WTC11 (cell line): ENCODE data around the gene GSG1L. TPM values are rescaled to one million over a fixed set of nuclear protein-coding genes. Genes with fewer than 3 reads are reported as not detected.

Experiments used
- ATAC-seq: fragments of 200-7000 bp; cut with Tn5 transposase; 2 replicates; pipeline ENCODE4 v1.10.0; 2021; ENCODE audit warnings: mild to moderate bottlenecking, moderate library complexity
- CTCF ChIA-PET: fragments of 300-600 bp; sonication (Branson Sonifier 250); formaldehyde crosslinking; loops from one replicate; lab custom pipeline; 2021; ENCODE audit warnings: antibody characterized with exemption; lab: Charles Lee
- POLR2A ChIA-PET: fragments of 350-600 bp; sonication (Branson Sonifier 250); formaldehyde crosslinking; loops from one replicate; lab custom pipeline; 2021; ENCODE audit warnings: antibody characterized with exemption; lab: Charles Lee
- DNase-seq: peaks from one replicate; pipeline ENCODE4 v3.0.0; 2021; ENCODE audit warnings: low spot score
- H3K27ac Mint-ChIP-seq: 2 replicates; pipeline ENCODE4 v1.8.0; 2021; ENCODE audit warnings: mixed read lengths
- H3K27me3 Mint-ChIP-seq: 2 replicates; pipeline ENCODE4 v1.8.0; 2021; ENCODE audit warnings: low read depth, mild to moderate bottlenecking, moderate library complexity, mixed read lengths
- H3K36me3 Mint-ChIP-seq: 2 replicates; pipeline ENCODE4 v1.8.0; 2021; ENCODE audit warnings: mixed read lengths
- H3K4me1 Mint-ChIP-seq: 2 replicates; pipeline ENCODE4 v1.8.0; 2022; ENCODE audit warnings: mixed read lengths
- H3K4me3 Mint-ChIP-seq: 2 replicates; pipeline ENCODE4 v1.8.0; 2021; ENCODE audit warnings: mild to moderate bottlenecking, moderate library complexity, mixed read lengths
- H3K9me3 Mint-ChIP-seq: 2 replicates; pipeline ENCODE4 v1.8.0; 2021; ENCODE audit warnings: mixed read lengths
- CBFB ChIP-seq: sonication (generic); formaldehyde crosslinking; IDR thresholded peaks from 2 replicates; pipeline ENCODE4 v1.8.1; 2022; ENCODE audit warnings: mild to moderate bottlenecking, low read depth, missing genetic modification reagents
- FOXJ3 ChIP-seq: sonication (generic); formaldehyde crosslinking; IDR thresholded peaks from 2 replicates; pipeline ENCODE4 v1.9.0; 2021; ENCODE audit warnings: missing genetic modification reagents, mild to moderate bottlenecking, borderline replicate concordance
- GRHL2 ChIP-seq: fragments of 250-450 bp; sonication (Bioruptor Pico); IDR thresholded peaks from 2 replicates; pipeline ENCODE4 v1.8.0; 2022; ENCODE audit warnings: mild to moderate bottlenecking, moderate library complexity; ENCODE audit not compliant: insufficient replicate concordance, severe bottlenecking
- HMGA2 ChIP-seq: fragments of 250-450 bp; sonication (Bioruptor Pico); IDR thresholded peaks from 2 replicates; pipeline ENCODE4 v1.4.0; 2021; ENCODE audit warnings: mild to moderate bottlenecking, moderate library complexity
- IRF2 ChIP-seq: sonication (generic); formaldehyde crosslinking; IDR thresholded peaks from 2 replicates; pipeline ENCODE4 v1.8.0; 2022; ENCODE audit warnings: low read depth, missing genetic modification reagents, borderline replicate concordance
- JAZF1 ChIP-seq: fragments of 250-450 bp; sonication (Bioruptor Pico); IDR thresholded peaks from 2 replicates; pipeline ENCODE4 v1.9.0; 2021; ENCODE audit warnings: moderate library complexity, mild to moderate bottlenecking, inconsistent platforms
- NFATC4 ChIP-seq: fragments of 250-450 bp; sonication (Bioruptor Pico); IDR thresholded peaks from 2 replicates; pipeline ENCODE4 v1.9.0; 2021; ENCODE audit warnings: mild to moderate bottlenecking
- TCF7 ChIP-seq: sonication (generic); formaldehyde crosslinking; IDR thresholded peaks from 2 replicates; pipeline ENCODE4 v1.8.0; 2022; ENCODE audit warnings: mild to moderate bottlenecking, low read depth, missing genetic modification reagents, moderate library complexity
- ZNF232 ChIP-seq: sonication (generic); formaldehyde crosslinking; IDR thresholded peaks from 2 replicates; pipeline ENCODE4 v1.8.0; 2022; ENCODE audit warnings: mild to moderate bottlenecking, missing genetic modification reagents
- ZNF423 ChIP-seq: fragments of 250-450 bp; sonication (Bioruptor Pico); IDR thresholded peaks from 2 replicates; pipeline ENCODE4 v2.1.2; 2022; ENCODE audit warnings: mild to moderate bottlenecking, moderate library complexity
- total RNA-seq: library from RNA; stranded (reverse); gene quantifications from 3 replicates; pipeline ENCODE4 v1.2.3, GENCODE V29; 2021
- TF ChIP-seq, protein P1 (sequence below): fragments of 250-450 bp; sonication (Bioruptor Pico); IDR thresholded peaks from 2 replicates; pipeline ENCODE4 v1.8.0; 2021; ENCODE audit warnings: mild to moderate bottlenecking
- TF ChIP-seq, protein P2 (sequence below): sonication (generic); formaldehyde crosslinking; IDR thresholded peaks from 2 replicates; pipeline ENCODE4 v1.8.0; 2023; ENCODE audit warnings: mild to moderate bottlenecking, missing genetic modification reagents
- TF ChIP-seq, protein P3 (sequence below): sonication (generic); formaldehyde crosslinking; IDR thresholded peaks from 2 replicates; pipeline ENCODE4 v1.8.1; 2022; ENCODE audit warnings: low read depth, mild to moderate bottlenecking, moderate library complexity, missing genetic modification reagents, borderline replicate concordance
- TF ChIP-seq, protein P4 (sequence below): sonication (generic); formaldehyde crosslinking; IDR thresholded peaks from 2 replicates; pipeline ENCODE4 v1.8.1; 2022; ENCODE audit warnings: missing genetic modification reagents, borderline replicate concordance
- TF ChIP-seq, protein P5 (sequence below): sonication (generic); formaldehyde crosslinking; IDR thresholded peaks from 2 replicates; pipeline ENCODE4 v1.8.1; 2023; ENCODE audit warnings: mild to moderate bottlenecking, missing genetic modification reagents
- TF ChIP-seq, protein P6 (sequence below): sonication (generic); formaldehyde crosslinking; IDR thresholded peaks from 2 replicates; pipeline ENCODE4 v1.8.0; 2022; ENCODE audit warnings: mild to moderate bottlenecking, missing genetic modification reagents
- TF ChIP-seq, protein P7 (sequence below): sonication (generic); formaldehyde crosslinking; IDR thresholded peaks from 2 replicates; pipeline ENCODE4 v1.8.1; 2023; ENCODE audit warnings: mild to moderate bottlenecking, missing genetic modification reagents, moderate library complexity
- TF ChIP-seq, protein P8 (sequence below): fragments of 250-450 bp; sonication (Bioruptor Pico); IDR thresholded peaks from 2 replicates; pipeline ENCODE4 v1.9.0; 2021; ENCODE audit warnings: mild to moderate bottlenecking, borderline replicate concordance
- TF ChIP-seq, protein P9 (sequence below): sonication (generic); formaldehyde crosslinking; IDR thresholded peaks from 2 replicates; pipeline ENCODE4 v1.8.1; 2022; ENCODE audit warnings: mild to moderate bottlenecking, missing genetic modification reagents, moderate library complexity, borderline replicate concordance

Gene GSG1L
- total RNA-seq, 1 experiment from 2014 or later: 0.28 TPM

DNA sequence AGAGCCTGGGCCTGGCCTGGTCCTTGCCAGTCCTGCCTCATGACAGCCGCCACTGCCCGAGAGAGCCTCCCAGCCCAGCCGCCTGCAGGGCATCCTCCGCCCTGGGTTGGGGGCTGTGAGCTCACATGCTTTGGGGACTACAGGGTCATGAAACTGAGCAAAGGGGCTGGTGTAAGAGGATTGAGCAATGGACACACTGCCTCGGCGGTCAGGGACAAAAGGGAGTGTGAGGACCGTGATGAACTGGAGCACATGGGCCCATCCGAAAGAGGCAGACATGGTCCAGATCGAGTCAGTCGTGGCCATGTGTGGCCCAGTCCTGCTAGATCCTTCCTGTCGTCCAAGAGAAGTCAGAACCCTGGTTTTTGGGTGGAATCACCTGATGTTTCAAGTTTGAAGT lies 52.3 kb downstream of the GSG1L start:
- no peak overlapping the region for H3K27ac Mint-ChIP-seq
- no peak for DNase-seq
- ChIA-PET POLR2A (no interaction called here), CTCF (interaction anchor here (0.7 to 1.3 kb wide), 3 partner anchors 79 to 144 kb away, joined by 3 to 4 read pairs (median 4); no protein-coding TSS in a partner anchor)
- H3K36me3 Mint-ChIP-seq: no peaks in the 10 kb centered on the region
- H3K4me1 Mint-ChIP-seq: no peaks in the 10 kb centered on the region
- no peaks in the 10 kb centered on the region; the same call in 1 of the 2 replicates for H3K9me3 Mint-ChIP-seq
- no peak overlapping the region for H3K4me3 Mint-ChIP-seq
- H3K27me3 Mint-ChIP-seq: 0 out of 2 replicates have a peak, but pooled peaks cover 3% of the 10 kb centered on the region
- ATAC-seq: no peak
- TF ChIP-seq HMGA2 (CRISPR knock-in tag): no peak
- TF ChIP-seq, protein P1, sequence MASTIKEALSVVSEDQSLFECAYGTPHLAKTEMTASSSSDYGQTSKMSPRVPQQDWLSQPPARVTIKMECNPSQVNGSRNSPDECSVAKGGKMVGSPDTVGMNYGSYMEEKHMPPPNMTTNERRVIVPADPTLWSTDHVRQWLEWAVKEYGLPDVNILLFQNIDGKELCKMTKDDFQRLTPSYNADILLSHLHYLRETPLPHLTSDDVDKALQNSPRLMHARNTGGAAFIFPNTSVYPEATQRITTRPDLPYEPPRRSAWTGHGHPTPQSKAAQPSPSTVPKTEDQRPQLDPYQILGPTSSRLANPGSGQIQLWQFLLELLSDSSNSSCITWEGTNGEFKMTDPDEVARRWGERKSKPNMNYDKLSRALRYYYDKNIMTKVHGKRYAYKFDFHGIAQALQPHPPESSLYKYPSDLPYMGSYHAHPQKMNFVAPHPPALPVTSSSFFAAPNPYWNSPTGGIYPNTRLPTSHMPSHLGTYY (CRISPR knock-in tag): no peak
- TF ChIP-seq, protein P2, sequence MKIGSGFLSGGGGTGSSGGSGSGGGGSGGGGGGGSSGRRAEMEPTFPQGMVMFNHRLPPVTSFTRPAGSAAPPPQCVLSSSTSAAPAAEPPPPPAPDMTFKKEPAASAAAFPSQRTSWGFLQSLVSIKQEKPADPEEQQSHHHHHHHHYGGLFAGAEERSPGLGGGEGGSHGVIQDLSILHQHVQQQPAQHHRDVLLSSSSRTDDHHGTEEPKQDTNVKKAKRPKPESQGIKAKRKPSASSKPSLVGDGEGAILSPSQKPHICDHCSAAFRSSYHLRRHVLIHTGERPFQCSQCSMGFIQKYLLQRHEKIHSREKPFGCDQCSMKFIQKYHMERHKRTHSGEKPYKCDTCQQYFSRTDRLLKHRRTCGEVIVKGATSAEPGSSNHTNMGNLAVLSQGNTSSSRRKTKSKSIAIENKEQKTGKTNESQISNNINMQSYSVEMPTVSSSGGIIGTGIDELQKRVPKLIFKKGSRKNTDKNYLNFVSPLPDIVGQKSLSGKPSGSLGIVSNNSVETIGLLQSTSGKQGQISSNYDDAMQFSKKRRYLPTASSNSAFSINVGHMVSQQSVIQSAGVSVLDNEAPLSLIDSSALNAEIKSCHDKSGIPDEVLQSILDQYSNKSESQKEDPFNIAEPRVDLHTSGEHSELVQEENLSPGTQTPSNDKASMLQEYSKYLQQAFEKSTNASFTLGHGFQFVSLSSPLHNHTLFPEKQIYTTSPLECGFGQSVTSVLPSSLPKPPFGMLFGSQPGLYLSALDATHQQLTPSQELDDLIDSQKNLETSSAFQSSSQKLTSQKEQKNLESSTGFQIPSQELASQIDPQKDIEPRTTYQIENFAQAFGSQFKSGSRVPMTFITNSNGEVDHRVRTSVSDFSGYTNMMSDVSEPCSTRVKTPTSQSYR (CRISPR knock-in tag): no peak
- no peak for TF ChIP-seq ZNF423 (CRISPR knock-in tag)
- no peak for TF ChIP-seq NFATC4 (CRISPR knock-in tag)
- TF ChIP-seq, protein P3, sequence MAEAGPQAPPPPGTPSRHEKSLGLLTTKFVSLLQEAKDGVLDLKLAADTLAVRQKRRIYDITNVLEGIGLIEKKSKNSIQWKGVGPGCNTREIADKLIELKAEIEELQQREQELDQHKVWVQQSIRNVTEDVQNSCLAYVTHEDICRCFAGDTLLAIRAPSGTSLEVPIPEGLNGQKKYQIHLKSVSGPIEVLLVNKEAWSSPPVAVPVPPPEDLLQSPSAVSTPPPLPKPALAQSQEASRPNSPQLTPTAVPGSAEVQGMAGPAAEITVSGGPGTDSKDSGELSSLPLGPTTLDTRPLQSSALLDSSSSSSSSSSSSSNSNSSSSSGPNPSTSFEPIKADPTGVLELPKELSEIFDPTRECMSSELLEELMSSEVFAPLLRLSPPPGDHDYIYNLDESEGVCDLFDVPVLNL (CRISPR knock-in tag): no peak
- TF ChIP-seq, protein P4, sequence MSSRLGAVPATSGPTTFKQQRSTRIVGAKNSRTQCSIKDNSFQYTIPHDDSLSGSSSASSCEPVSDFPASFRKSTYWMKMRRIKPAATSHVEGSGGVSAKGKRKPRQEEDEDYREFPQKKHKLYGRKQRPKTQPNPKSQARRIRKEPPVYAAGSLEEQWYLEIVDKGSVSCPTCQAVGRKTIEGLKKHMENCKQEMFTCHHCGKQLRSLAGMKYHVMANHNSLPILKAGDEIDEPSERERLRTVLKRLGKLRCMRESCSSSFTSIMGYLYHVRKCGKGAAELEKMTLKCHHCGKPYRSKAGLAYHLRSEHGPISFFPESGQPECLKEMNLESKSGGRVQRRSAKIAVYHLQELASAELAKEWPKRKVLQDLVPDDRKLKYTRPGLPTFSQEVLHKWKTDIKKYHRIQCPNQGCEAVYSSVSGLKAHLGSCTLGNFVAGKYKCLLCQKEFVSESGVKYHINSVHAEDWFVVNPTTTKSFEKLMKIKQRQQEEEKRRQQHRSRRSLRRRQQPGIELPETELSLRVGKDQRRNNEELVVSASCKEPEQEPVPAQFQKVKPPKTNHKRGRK: no peak
- TF ChIP-seq GRHL2 (CRISPR knock-in tag): no peak
- no peak for TF ChIP-seq IRF2
- no peak for TF ChIP-seq TCF7
- TF ChIP-seq FOXJ3: no peak
- no peak for TF ChIP-seq CBFB (CRISPR knock-in tag)
- TF ChIP-seq, protein P5, sequence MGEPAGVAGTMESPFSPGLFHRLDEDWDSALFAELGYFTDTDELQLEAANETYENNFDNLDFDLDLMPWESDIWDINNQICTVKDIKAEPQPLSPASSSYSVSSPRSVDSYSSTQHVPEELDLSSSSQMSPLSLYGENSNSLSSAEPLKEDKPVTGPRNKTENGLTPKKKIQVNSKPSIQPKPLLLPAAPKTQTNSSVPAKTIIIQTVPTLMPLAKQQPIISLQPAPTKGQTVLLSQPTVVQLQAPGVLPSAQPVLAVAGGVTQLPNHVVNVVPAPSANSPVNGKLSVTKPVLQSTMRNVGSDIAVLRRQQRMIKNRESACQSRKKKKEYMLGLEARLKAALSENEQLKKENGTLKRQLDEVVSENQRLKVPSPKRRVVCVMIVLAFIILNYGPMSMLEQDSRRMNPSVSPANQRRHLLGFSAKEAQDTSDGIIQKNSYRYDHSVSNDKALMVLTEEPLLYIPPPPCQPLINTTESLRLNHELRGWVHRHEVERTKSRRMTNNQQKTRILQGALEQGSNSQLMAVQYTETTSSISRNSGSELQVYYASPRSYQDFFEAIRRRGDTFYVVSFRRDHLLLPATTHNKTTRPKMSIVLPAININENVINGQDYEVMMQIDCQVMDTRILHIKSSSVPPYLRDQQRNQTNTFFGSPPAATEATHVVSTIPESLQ: no peak
- TF ChIP-seq, protein P6, sequence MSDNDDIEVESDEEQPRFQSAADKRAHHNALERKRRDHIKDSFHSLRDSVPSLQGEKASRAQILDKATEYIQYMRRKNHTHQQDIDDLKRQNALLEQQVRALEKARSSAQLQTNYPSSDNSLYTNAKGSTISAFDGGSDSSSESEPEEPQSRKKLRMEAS (CRISPR knock-in tag): no peak
- no peak for TF ChIP-seq JAZF1 (CRISPR knock-in tag)
- TF ChIP-seq, protein P7, sequence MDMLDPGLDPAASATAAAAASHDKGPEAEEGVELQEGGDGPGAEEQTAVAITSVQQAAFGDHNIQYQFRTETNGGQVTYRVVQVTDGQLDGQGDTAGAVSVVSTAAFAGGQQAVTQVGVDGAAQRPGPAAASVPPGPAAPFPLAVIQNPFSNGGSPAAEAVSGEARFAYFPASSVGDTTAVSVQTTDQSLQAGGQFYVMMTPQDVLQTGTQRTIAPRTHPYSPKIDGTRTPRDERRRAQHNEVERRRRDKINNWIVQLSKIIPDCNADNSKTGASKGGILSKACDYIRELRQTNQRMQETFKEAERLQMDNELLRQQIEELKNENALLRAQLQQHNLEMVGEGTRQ (CRISPR knock-in tag): no peak
- TF ChIP-seq, protein P8, sequence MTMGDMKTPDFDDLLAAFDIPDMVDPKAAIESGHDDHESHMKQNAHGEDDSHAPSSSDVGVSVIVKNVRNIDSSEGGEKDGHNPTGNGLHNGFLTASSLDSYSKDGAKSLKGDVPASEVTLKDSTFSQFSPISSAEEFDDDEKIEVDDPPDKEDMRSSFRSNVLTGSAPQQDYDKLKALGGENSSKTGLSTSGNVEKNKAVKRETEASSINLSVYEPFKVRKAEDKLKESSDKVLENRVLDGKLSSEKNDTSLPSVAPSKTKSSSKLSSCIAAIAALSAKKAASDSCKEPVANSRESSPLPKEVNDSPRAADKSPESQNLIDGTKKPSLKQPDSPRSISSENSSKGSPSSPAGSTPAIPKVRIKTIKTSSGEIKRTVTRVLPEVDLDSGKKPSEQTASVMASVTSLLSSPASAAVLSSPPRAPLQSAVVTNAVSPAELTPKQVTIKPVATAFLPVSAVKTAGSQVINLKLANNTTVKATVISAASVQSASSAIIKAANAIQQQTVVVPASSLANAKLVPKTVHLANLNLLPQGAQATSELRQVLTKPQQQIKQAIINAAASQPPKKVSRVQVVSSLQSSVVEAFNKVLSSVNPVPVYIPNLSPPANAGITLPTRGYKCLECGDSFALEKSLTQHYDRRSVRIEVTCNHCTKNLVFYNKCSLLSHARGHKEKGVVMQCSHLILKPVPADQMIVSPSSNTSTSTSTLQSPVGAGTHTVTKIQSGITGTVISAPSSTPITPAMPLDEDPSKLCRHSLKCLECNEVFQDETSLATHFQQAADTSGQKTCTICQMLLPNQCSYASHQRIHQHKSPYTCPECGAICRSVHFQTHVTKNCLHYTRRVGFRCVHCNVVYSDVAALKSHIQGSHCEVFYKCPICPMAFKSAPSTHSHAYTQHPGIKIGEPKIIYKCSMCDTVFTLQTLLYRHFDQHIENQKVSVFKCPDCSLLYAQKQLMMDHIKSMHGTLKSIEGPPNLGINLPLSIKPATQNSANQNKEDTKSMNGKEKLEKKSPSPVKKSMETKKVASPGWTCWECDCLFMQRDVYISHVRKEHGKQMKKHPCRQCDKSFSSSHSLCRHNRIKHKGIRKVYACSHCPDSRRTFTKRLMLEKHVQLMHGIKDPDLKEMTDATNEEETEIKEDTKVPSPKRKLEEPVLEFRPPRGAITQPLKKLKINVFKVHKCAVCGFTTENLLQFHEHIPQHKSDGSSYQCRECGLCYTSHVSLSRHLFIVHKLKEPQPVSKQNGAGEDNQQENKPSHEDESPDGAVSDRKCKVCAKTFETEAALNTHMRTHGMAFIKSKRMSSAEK: no peak
- TF ChIP-seq, protein P9, sequence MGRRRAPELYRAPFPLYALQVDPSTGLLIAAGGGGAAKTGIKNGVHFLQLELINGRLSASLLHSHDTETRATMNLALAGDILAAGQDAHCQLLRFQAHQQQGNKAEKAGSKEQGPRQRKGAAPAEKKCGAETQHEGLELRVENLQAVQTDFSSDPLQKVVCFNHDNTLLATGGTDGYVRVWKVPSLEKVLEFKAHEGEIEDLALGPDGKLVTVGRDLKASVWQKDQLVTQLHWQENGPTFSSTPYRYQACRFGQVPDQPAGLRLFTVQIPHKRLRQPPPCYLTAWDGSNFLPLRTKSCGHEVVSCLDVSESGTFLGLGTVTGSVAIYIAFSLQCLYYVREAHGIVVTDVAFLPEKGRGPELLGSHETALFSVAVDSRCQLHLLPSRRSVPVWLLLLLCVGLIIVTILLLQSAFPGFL: no peak
- no peak for TF ChIP-seq ZNF232
